Gastrocnemius medialis (tissue), 4 donors: ENCODE results near the gene KRT36. TPM values are rescaled to one million over a fixed set of nuclear protein-coding genes. Genes with fewer than 3 reads are reported as not detected.
A peak's percentile ranks its signal among the peaks of the same experiment; 100 is the strongest.

Experiments
- ATAC-seq, 2 donors: fragments of 150-250 bp; one replicate each; pipeline ENCODE4 v1.9.1; 2016
- DNase-seq, 2 donors: peaks; one replicate each; pipeline ENCODE4 v3.0.0-alpha.2; 2019
- H3K27ac ChIP-seq, 4 donors: fragments of 200-600 bp; sonication (generic); 1 replicate in 1 of 4; 2 replicates in 3 of 4; pipeline ENCODE4 v1.5.1; 2016 to 2018; ENCODE audit warnings: mild to moderate bottlenecking in 2 of 4, moderate library complexity in 1 of 4
- H3K27me3 ChIP-seq, 3 donors: fragments of 200-600 bp; sonication (generic) in 2 of 3; 1 replicate in 1 of 3; 2 replicates in 2 of 3; pipeline versions ENCODE4 v1.5.1 to v1.6.0; 2016 to 2019; ENCODE audit warnings: mild to moderate bottlenecking in 1 of 3, moderate library complexity in 1 of 3
- H3K36me3 ChIP-seq, 2 donors: fragments of 200-600 bp; sonication (generic) in 1 of 2; one replicate each; pipeline ENCODE4 v1.5.1; 2017 to 2018
- H3K4me1 ChIP-seq, 2 donors: fragments of 200-600 bp; sonication (generic) in 1 of 2; one replicate each; pipeline ENCODE4 v1.5.1; 2016 to 2017; ENCODE audit warnings: mild to moderate bottlenecking in 2 of 2
- H3K4me3 ChIP-seq, 4 donors: fragments of 200-600 bp; sonication (generic) in 3 of 4; 1 replicate in 1 of 4; 2 replicates in 3 of 4; pipeline ENCODE4 v1.5.1; 2016 to 2019; ENCODE audit warnings: mild to moderate bottlenecking in 2 of 4
- H3K9me3 ChIP-seq, 3 donors: fragments of 200-600 bp; sonication (generic) in 2 of 3; 1 replicate in 1 of 3; 2 replicates in 2 of 3; pipeline ENCODE4 v1.5.1; 2016 to 2019
- POLR2A ChIP-seq, 2 donors: fragments of 450-650 bp; IDR thresholded peaks; one replicate each; pipeline ENCODE4 v1.6.1; 2017; ENCODE audit warnings: antibody characterized with exemption in 2 of 2, mild to moderate bottlenecking in 2 of 2, moderate library complexity in 2 of 2
- in situ Hi-C, 4 donors: fragments of 200-750 bp; cut with MboI; loops; one replicate each; pipeline versions ENCODE4 v1.15.0 to v1.8.0; 2017; ENCODE audit warnings: low sequenced_read_pairs in 4 of 4
- intact Hi-C: fragments of 100-400 bp; cut with DNase I; formaldehyde crosslinking; loops from one replicate; pipeline ENCODE4 v1.15.1; 2023; ENCODE audit warnings: low total_unique reads
- total RNA-seq, 4 donors: library from RNA; depleted of rRNA; stranded (reverse); fragments of >200 nt; gene quantifications; one replicate each; pipeline versions ENCODE4 v1.1.0 to v1.2.3, GENCODE V29; 2016
- TF ChIP-seq, protein P1 (sequence below), 5 experiments: fragments of 450-650 bp in 3 of 5; fragments of 200-600 bp in 2 of 5; sonication (generic) in 2 of 5; IDR thresholded peaks in 4 of 5; conservative IDR thresholded peaks in 1 of 5; 1 replicate in 4 of 5; 2 replicates in 1 of 5; pipeline ENCODE4 v1.5.1; 2016 to 2019; ENCODE audit warnings: antibody characterized with exemption in 5 of 5, mild to moderate bottlenecking in 3 of 5, moderate library complexity in 3 of 5

Gene KRT36
- total RNA-seq, 4 donors from 2014 or later, result not detected

DNA sequence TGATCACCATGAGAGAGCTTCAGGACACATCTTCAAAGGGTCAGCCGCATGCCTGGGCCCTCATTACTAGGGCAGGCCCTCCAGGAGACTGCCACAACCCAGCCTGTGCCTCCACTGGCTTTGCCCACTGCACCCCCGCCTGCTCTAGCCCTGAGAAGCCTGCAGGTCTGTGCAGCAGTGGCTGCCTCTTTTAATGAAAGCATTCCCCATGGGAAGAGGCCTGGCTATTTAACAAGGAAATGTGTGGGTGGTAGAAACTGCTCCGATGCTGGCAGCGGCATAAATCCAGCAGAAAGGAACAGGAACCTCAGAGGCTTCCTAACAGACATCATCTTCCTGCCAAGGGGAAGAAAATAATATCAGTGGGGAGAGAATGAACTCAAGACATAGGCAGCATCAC lies 22.1 kb downstream of the KRT36 start:
- in situ Hi-C loops (no loop called here), intact Hi-C loops (no loop called here)
- Histone ChIP-seq H3K4me3 (no peak overlapping the region), H3K9me3 (no peaks in the 10 kb centered on the region), H3K27ac (no peak overlapping the region), H3K4me1 (no peaks in the 10 kb centered on the region), H3K36me3 (no peaks in the 10 kb centered on the region), H3K27me3 (peaks cover 0 to 2% (median 0%) of the 10 kb centered on the region in 3 donors)
- no peak for DNase-seq
- TF ChIP-seq, protein P1, sequence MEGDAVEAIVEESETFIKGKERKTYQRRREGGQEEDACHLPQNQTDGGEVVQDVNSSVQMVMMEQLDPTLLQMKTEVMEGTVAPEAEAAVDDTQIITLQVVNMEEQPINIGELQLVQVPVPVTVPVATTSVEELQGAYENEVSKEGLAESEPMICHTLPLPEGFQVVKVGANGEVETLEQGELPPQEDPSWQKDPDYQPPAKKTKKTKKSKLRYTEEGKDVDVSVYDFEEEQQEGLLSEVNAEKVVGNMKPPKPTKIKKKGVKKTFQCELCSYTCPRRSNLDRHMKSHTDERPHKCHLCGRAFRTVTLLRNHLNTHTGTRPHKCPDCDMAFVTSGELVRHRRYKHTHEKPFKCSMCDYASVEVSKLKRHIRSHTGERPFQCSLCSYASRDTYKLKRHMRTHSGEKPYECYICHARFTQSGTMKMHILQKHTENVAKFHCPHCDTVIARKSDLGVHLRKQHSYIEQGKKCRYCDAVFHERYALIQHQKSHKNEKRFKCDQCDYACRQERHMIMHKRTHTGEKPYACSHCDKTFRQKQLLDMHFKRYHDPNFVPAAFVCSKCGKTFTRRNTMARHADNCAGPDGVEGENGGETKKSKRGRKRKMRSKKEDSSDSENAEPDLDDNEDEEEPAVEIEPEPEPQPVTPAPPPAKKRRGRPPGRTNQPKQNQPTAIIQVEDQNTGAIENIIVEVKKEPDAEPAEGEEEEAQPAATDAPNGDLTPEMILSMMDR (IDR thresholded peaks at IDR 0.05 in 4 of 5, conservative IDR thresholded peaks at IDR 0.05 in 1 of 5), result no peak
- no peak for ATAC-seq

DNA sequence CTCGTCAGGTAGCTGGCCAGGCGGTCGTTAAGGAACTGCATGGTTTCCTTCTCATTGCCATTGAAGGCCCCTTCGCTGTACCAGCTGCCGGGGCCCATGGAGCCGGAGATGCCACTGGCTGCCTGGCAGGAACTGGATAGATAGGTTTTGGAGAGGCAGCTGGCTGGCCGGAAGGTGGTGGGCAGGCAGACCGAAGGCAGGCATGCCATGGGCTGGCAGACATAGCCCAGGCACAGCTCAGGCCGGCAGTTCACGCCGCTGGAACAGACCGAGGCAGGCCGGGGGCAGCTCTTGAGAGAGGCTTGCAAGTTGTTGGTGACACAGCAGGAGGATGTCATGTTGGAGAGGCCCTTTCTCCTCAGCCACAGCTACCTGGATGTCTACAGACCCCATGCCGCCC lies 22.7 kb downstream of the KRT36 start, which contains the start of gene KRT32:
KRT32 (minus strand) TSS at position 399 of the 400 bp plus-strand sequence; CDS start at position 338, 61 bp downstream.
- in situ Hi-C loops, result no loop called here
- H3K27me3 ChIP-seq, result peaks cover 0 to 2% (median 0%) of the 10 kb centered on the region in 3 donors

DNA sequence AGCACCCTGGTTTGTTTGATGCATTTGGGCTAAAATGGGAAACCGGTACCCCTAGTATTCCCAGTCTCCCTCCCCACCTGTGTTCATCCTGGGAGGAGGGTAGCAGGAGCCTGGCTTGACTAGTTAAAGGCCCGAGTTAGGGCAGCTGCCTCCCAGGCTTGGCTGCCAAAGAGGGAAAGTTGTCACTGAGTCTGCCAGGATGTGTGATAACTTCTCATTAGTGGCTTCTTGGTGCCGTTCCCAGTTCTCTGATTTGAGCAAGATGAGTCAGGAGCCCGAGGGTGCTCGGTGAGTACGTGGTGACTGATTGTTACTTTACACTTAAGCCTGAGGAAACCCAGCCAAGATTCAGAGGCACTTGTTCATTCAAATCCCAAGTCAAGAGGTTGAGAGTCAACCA lies 25.0 kb downstream of the KRT36 start:
- TF ChIP-seq, protein P1 (IDR thresholded peaks at IDR 0.05 in 4 of 5, conservative IDR thresholded peaks at IDR 0.05 in 1 of 5), result no peak
- TF ChIP-seq POLR2A (IDR thresholded peaks at IDR 0.05), result no peak
- intact Hi-C loops, result no loop called here
- peak overlapping the region in 1 of 4 donors; percentile 51 for H3K27ac ChIP-seq
- no peaks in the 10 kb centered on the region for H3K36me3 ChIP-seq
- peak; percentile 95 to 98 for ATAC-seq
- no peaks in the 10 kb centered on the region for H3K9me3 ChIP-seq
- DNase-seq, result peak; percentile 72 to 75
- H3K4me1 ChIP-seq, result no peaks in the 10 kb centered on the region
- no peak overlapping the region for H3K4me3 ChIP-seq
- H3K27me3 ChIP-seq, result peaks cover 0 to 2% (median 0%) of the 10 kb centered on the region in 3 donors
- in situ Hi-C loops, result no loop called here

More for the DNA sequence above, 22.7 kb downstream of the KRT36 start, which contains the start of gene KRT32:
- no peaks in the 10 kb centered on the region for H3K4me1 ChIP-seq
- H3K9me3 ChIP-seq, result no peaks in the 10 kb centered on the region
- intact Hi-C loops, result no loop called here
- no peak within 1 kb of the TSS for H3K27ac ChIP-seq
- no peak for TF ChIP-seq POLR2A (IDR thresholded peaks at IDR 0.05)
- DNase-seq (no peak), ATAC-seq (no peak)
- no peaks in the 10 kb centered on the region for H3K36me3 ChIP-seq
- H3K4me3 ChIP-seq, result no peak within 1 kb of the TSS

DNA sequence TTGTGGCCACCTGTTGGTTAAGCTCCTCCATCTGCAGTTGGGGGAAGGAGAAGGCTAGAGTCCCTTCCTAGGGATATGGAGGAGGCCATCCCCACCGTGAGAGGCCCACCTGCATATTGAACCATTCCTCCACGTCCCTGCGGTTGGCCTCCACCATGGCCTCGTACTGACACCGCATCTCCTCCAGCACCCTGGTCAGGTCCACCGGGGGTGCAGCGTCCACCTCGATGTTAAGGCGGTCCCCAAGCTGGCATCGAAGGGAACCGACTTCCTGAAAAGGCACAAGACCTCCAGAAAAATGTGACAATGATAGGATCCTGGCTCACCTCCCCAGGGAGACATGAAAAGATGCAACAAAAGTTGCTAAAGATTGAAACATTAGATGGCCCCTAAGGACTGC lies 25.5 kb downstream of the KRT36 start:
- intact Hi-C loops, result no loop called here
- Histone ChIP-seq H3K4me3 (no peak overlapping the region), H3K4me1 (no peaks in the 10 kb centered on the region), H3K27ac (no peak overlapping the region), H3K27me3 (peaks cover 0 to 2% (median 0%) of the 10 kb centered on the region in 3 donors), H3K9me3 (no peaks in the 10 kb centered on the region), H3K36me3 (no peaks in the 10 kb centered on the region)
- in situ Hi-C loops, result no loop called here
- TF ChIP-seq POLR2A (IDR thresholded peaks at IDR 0.05), result no peak
- TF ChIP-seq, protein P1 (IDR thresholded peaks at IDR 0.05 in 4 of 5, conservative IDR thresholded peaks at IDR 0.05 in 1 of 5), result no peak
- DNase-seq (no peak), ATAC-seq (no peak)

DNA sequence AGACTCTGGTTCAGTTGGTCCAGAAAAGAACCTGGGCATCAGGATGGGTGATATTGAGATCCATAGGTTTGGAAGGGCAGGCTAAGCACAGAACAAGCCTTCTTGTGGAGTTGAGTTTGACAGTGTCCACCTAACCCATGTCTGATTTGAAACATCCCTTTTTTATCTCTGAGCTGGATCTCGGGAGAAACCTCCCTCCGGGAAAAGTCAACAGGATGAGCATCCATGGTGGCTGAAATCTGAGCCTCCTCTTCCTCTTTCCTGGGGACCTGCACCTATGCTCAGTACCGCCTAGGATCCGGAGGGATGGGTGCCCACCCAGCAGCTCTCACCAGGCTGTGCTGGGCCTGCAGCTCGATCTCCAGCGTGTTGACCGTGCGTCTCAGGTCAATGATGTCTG lies 26.0 kb downstream of the KRT36 start:
- H3K27ac ChIP-seq, result no peak overlapping the region
- H3K36me3 ChIP-seq, result no peaks in the 10 kb centered on the region
- ATAC-seq (no peak), DNase-seq (no peak)
- H3K4me1 ChIP-seq, result no peaks in the 10 kb centered on the region
- intact Hi-C loops, result no loop called here
- in situ Hi-C loops, result no loop called here
- no peaks in the 10 kb centered on the region for H3K27me3 ChIP-seq
- TF ChIP-seq POLR2A (IDR thresholded peaks at IDR 0.05), result no peak
- TF ChIP-seq, protein P1 (IDR thresholded peaks at IDR 0.05 in 4 of 5, conservative IDR thresholded peaks at IDR 0.05 in 1 of 5), result no peak
- H3K4me3 ChIP-seq, result no peak overlapping the region
- H3K9me3 ChIP-seq, result no peaks in the 10 kb centered on the region
